Stimulated activated CD4-positive, alpha-beta T cell treated with anti-CD3 and anti-CD28 coated beads, Interleukin-2, amount 100 ng/mL, for 4 hours (primary cell): ENCODE measurements around the gene GDI2.
"Not testable (repeated sequence)": the region's sequence is repeated elsewhere in the genome, so short reads cannot be mapped to it uniquely, and the experiment has no call there.

ENCODE experiments used
- DNase-seq: peaks from one replicate; pipeline ENCODE4 v3.0.0-alpha.2; 2020; ENCODE audit warnings: low read depth

The GDI2 gene

GRCh38 chr10:5782174-5782573 lies 31.1 kb downstream of the GDI2 start:
- DNase-seq: no peak

GRCh38 chr10:5779730-5780129 lies 33.5 kb downstream of the GDI2 start:
- no peak for DNase-seq

GRCh38 chr10:5777758-5778157 lies 35.5 kb downstream of the GDI2 start:
- DNase-seq: not testable (repeated sequence)

GRCh38 chr10:5776881-5777197 lies 36.4 kb downstream of the GDI2 start:
- DNase-seq: no peak

GRCh38 chr10:5776136-5776880 lies 36.9 kb downstream of the GDI2 start:
- DNase-seq: no peak

GRCh38 chr10:5775685-5776084 lies 37.5 kb downstream of the GDI2 start:
- DNase-seq: peak; percentile 80

- no peak for DNase-seq
These were observed 38.1 kb downstream of the GDI2 start for GRCh38 chr10:5774987-5775620.

GRCh38 chr10:5766189-5766588 lies 47.0 kb downstream of the GDI2 start:
- DNase-seq: no peak

GRCh38 chr10:5765617-5766016 lies 47.6 kb downstream of the GDI2 start:
- no peak for DNase-seq

- DNase-seq: no peak
These were observed 48.6 kb downstream of the GDI2 start for GRCh38 chr10:5764422-5765297.

- no peak for DNase-seq
These were observed 50.7 kb downstream of the GDI2 start for GRCh38 chr10:5762531-5762930.

- no peak for DNase-seq
These were observed 52.0 kb downstream of the GDI2 start for GRCh38 chr10:5761220-5761619.

GRCh38 chr10:5760515-5760914 lies 52.7 kb downstream of the GDI2 start:
- DNase-seq: no peak

- DNase-seq: no peak
These were observed 54.3 kb downstream of the GDI2 start for GRCh38 chr10:5758927-5759326.

- no peak for DNase-seq
These were observed 55.3 kb downstream of the GDI2 start for GRCh38 chr10:5757766-5758517.

GRCh38 chr10:5752301-5752871 lies 60.8 kb downstream of the GDI2 start:
- no peak for DNase-seq

- DNase-seq: no peak
These were observed 61.5 kb downstream of the GDI2 start for GRCh38 chr10:5751601-5752253.

- no peak for DNase-seq
These were observed 64.8 kb downstream of the GDI2 start for GRCh38 chr10:5748394-5748803.

GRCh38 chr10:5746197-5746596 lies 67.0 kb downstream of the GDI2 start:
- no peak for DNase-seq

GRCh38 chr10:5744849-5745248 lies 68.4 kb downstream of the GDI2 start:
- DNase-seq: no peak

- no peak for DNase-seq
These were observed 69.5 kb downstream of the GDI2 start for GRCh38 chr10:5743736-5744135.
